Ecto neural progenitor cell (in vitro differentiated cells): Measurements from ENCODE around the gene MMP8.

Source experiments
- DNase-seq: peaks from one replicate; pipeline ENCODE4 v3.0.0-alpha.2; 2018; ENCODE audit warnings: low spot score

The MMP8 gene

GRCh38 chr11:102722821-102723220 lies 1.9 kb downstream of the MMP8 start:
- no peak for DNase-seq

GRCh38 chr11:102719620-102720277 lies 5.0 kb downstream of the MMP8 start:
- DNase-seq: no peak

GRCh38 chr11:102717280-102717679 lies 7.5 kb downstream of the MMP8 start:
- DNase-seq: no peak

- no peak for DNase-seq
Measured at GRCh38 chr11:102716527-102716926, 8.2 kb downstream of the MMP8 start.

DNA sequence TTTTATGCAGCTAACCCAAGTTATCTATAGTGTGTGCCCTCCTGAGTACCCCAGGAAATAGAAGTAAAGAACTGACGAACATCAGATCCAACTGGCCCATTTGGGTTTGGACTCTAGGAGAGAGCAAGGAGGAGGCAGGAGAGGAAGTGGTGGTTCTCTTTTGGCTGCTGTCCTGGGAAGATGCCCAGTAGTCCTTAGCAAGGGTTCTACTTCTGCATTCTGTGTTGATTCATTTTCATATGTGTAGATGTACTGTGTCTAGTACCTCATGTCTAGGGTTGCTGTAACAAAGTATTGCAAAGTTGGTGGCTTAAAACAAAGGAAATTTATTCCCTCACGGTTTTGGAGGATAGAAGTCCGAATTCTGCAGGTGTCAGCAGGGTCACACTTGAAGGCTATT lies 12.6 kb downstream of the MMP8 start:
- DNase-seq: no peak

DNA sequence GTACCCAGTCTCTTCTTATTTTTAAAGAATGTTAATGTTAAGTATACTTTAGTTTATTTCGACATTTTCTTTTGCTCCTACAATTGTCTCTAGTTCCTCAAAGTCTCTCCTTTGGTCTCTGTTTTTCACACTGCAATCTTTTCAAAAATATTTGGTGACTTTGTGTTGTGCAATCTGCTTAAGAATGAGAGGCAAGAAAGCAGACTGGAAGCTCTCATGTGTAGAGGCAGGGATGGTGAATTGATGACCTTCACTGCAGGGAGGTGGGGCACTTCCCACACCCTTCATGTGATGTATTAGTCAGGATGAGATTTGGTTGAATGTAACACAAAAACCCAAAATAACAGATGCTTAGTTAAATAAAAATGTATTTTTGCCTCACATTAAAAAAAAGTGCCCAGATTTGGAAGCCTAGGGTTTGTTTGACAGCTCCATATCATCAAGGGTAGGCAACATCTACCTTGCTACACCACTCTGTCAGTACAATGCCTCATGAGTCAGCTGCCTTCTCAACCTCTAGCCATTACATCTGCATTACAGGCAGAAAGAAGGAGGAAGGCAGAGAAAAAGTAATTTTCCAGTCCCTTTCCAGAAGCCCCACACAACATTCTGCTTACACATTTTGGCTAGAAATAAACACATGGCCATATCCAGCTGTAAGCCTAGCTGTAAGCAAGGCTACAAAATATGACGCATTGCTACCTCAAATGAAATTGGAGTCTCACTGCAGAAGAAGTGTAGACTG lies 15.4 kb downstream of the MMP8 start:
- no peak for DNase-seq

GRCh38 chr11:102708654-102709053 lies 16.1 kb downstream of the MMP8 start:
- DNase-seq: no peak

GRCh38 chr11:102705626-102706025 lies 19.1 kb downstream of the MMP8 start, which contains the start of gene MMP27:
TSS of gene MMP27 (minus strand) at chr11:102705769. CDS start at chr11:102705714, 55 bp downstream.
- DNase-seq: no peak

GRCh38 chr11:102704841-102705240 lies 19.9 kb downstream of the MMP8 start:
- DNase-seq: no peak

GRCh38 chr11:102703826-102704493 lies 20.8 kb downstream of the MMP8 start:
- DNase-seq: no peak

GRCh38 chr11:102695201-102695600 lies 29.6 kb downstream of the MMP8 start:
- DNase-seq: no peak

DNA sequence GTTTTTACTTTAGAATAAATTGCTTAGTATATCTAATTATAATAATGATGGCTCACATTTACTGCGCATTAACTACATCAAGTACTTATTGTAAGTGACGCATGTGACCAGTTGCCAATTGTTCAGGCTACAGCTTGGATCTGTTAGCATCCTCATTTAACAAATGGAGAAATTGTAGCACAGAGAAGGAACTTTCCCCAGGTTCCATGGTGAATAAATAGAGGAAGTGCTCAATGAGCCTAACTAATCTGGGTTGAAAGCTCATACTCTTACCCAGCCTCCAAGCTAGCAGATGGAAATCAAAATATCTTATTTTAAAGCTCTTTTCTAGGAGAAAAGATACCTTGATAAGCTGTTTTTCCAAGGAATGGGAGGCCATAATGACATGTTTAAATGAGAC lies 39.0 kb downstream of the MMP8 start:
- no peak for DNase-seq

DNA sequence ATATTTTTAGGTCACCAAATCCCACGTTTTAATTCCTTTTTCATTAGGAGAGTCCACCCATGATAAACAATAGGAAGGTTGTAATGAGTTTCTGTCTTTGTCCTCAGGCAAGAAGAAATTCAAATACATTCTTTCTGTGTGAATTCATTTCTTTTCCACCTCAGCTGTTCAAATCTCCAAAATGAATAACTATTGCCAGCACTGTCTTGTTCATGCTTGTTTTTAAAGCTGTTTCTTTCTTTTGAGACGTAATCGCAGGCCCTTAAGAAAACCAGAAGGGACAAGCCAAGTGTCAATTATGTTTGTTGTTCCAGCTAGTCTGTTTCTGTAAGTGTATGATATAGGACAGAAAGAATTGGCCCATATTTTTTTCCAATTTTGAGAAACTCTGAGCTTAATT lies 39.4 kb downstream of the MMP8 start:
- DNase-seq: no peak

DNA sequence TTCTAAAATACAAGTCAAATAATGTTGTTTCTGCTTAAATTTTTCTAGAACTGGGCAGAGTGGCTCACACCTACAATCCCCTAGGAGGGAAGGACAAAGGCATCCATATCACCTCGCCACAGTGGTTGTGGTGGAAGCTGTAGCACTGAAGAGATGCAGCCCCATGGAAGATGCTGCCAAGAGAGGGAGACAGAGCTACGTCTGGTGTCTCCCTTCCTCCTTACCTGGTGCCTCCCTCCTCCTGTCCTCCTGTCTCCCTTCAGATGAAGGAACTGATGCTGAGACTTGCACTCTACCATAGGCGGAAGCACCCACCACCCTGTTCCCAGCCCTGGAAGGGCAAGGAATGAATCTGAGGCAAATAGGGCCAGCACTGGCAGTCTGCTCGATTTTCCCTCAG lies 41.5 kb downstream of the MMP8 start:
- DNase-seq: no peak

GRCh38 chr11:102680945-102681344 lies 43.8 kb downstream of the MMP8 start:
- DNase-seq: no peak

DNA sequence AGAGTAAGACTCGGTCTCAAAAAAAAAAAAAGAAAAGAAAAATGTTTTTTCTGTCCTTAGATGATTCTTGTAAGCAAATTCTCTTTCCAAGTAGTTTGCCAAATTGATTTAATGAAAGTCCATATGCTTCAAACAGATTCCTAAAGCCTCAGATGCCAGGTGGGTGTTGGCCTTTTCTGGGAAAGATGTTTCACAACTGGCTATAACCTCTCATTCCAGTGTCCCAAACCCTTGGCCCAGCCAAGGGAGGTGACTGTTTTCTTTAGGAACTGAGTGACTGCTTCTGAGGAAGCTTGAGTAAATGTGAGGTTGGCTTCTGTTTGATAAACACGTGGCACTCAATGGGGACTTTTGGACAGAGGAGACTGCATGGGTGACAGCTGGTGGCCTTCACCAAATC lies 46.7 kb downstream of the MMP8 start:
- DNase-seq: no peak

DNA sequence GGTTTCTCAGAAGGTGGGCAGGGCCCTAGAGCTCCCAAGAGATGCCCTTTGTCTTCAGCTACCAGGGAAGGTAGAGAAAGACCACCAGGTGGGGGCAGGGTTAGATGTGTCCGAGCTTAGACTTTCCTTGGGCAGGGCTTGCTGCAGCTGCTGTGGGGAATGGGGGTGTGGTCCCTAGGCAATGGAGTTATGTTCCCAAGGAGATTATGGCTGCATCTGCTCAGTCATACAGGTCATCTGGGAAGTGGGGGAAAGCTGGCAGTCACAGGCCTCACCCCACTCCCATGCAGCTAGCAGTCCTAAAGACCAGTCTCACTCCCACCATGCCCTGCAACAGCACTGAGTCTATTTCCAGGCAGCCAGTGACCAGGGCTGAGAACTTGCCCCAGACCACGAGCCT lies 48.7 kb downstream of the MMP8 start:
- DNase-seq: no peak

- DNase-seq: no peak
Measured at GRCh38 chr11:102669664-102670063, 55.1 kb downstream of the MMP8 start.

DNA sequence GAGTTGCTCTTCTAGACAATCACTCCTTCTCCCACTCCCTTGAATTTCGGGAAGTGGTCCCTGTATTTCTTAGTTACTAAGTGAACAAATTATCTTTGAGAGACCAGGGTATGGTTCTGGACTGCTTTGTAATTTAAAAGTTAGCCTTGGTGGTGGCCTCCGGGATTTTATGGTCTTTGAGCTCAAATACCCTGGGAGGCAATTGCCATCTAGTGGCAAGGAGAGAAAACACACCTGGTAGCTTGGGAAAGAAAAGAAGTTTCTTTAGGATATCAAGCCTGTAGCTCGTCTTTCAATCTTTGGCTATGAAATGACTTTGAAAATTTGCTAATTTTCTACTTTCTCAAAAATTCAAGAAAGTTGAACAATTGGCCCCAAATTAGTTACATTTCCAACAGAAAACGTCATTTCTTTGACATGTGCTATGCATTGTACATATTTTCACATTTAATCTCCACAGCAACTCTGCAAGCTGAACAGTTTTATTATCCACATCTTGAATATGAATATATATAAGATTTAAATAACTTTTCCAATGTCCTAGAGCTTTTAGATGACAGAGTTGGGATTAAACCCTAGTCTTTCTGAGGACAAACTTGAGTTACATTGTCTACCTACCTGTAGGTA lies 58.3 kb downstream of the MMP8 start:
- DNase-seq: no peak

- no peak for DNase-seq
Measured at GRCh38 chr11:102664001-102664752, 60.6 kb downstream of the MMP8 start.

DNA sequence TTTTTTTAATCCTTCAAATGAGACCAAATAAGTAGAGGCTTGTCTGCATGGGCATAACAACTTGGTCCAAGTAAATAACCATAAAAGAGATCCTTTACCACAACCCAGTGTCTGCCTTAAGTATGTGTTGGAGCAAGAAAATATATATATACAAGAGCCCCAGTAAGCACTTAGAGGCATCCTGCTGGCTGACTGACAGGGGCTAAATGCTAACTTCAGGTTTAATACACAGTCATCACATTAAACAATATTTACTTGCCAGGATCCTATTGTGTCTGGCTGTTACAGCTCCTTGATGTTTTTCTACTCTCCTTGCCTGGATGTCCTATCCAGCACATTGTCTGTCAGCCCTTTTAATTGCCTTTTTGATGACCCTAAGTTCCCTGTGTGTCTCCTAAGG lies 62.1 kb downstream of the MMP8 start:
- no peak for DNase-seq
